Measurements from ENCODE around the gene SCLT1.

GRCh38 chr4:129093191-129093920 is at the start of gene SCLT1:
- TF ChIP-seq EZH2 (IDR thresholded peaks at IDR 0.05; ENCODE audit: borderline replicate concordance, low read depth, low read length, poor library complexity, severe bottlenecking) (no peak), CTCF (conservative IDR thresholded peaks at IDR 0.05; ENCODE audit: low read depth, low read length) (no peak)

Data from A673 (cell line).